ENCODE measurements around the gene DKK3. TPM values are rescaled to one million over a fixed set of nuclear protein-coding genes. Genes with fewer than 3 reads are reported as not detected.

Gene DKK3
- polyA plus RNA-seq, 2 of the 4 experiments (the other 2 are of a cell fraction): 18.4 to 20.8 TPM

GRCh38 chr11:11981364-11981763, 27.1 kb downstream of the DKK3 start:
- FAIRE-seq (no peak), ATAC-seq (no peak), DNase-seq (ENCODE audit: low read depth in 1 of 2, low spot score in 1 of 2) (no peak)
- H3K4me1 ChIP-seq: peaks cover 66% of the 10 kb centered on the region
- H3K9me3 ChIP-seq: no peaks in the 10 kb centered on the region
- ChIA-PET POLR2A (no interaction called here), CTCF (interaction anchor here (1.6 to 10.9 kb wide), 3 partner anchors 14 to 63 kb away, joined by 3 to 98 read pairs (median 5); no protein-coding TSS in a partner anchor)
- WGBS (ENCODE audit: missing lambda C conversion rate): 88% methylated on average over 5 of the region's 5 CpGs
- TF ChIP-seq EHF (CRISPR knock-in tag; IDR thresholded peaks at IDR 0.05): no peak
- no peak for TF ChIP-seq CBX8 (IDR thresholded peaks at IDR 0.05)
- no peak for TF ChIP-seq RARB (CRISPR knock-in tag; IDR thresholded peaks at IDR 0.05)
- TF ChIP-seq TFCP2L1 (CRISPR knock-in tag; IDR thresholded peaks at IDR 0.05): no peak
- no peak for TF ChIP-seq GATA3 (IDR thresholded peaks at IDR 0.05; ENCODE audit: borderline replicate concordance)
- TF ChIP-seq EHMT2 (IDR thresholded peaks at IDR 0.05; ENCODE audit: low read depth): no peak
- TF ChIP-seq POLR2AphosphoS2 (conservative IDR thresholded peaks at IDR 0.05; ENCODE audit: low read length): no peak
- TF ChIP-seq RCOR1 (IDR thresholded peaks at IDR 0.05; ENCODE audit: low read depth, low read length): no peak
- TF ChIP-seq NR3C1 (IDR thresholded peaks at IDR 0.05): no peak
- TF ChIP-seq CEBPB (IDR thresholded peaks at IDR 0.05): no peak
- TF ChIP-seq REST (IDR thresholded peaks at IDR 0.05): no peak
- no peak for TF ChIP-seq E2F6 (IDR thresholded peaks at IDR 0.05; ENCODE audit: borderline replicate concordance, low read depth)
- no peak overlapping the region for H3K4me2 ChIP-seq
- H3K27ac ChIP-seq: peak overlapping the region in 1 of 2 experiments; percentile 93; a peak in 2 of 6 replicates
- H3K4me3 ChIP-seq: no peak overlapping the region

DNA sequence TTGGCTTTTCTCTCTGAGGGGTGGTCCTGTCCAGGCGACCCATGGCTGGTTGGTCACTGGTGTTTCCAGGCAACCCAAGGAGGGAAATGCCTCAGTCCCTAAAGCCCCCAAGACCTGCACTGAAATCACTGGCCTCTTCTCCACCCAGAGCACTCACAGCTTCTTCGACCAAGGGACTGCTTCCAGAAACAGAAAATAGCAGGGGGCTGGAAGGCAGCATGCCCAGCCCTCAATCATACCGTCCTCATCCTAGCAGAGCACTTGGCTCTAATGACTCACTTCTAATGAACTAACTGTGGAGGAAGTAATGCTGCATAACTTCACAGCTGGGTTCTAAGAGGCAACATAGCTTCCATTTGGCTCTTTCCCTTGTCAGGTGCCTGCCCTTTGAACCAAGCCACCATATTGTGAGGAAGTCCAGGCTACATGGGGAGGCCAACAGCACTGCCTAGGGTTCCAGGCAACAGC, 27.6 kb downstream of the DKK3 start:
- peaks cover 67% of the 10 kb centered on the region for H3K4me1 ChIP-seq
- no peak overlapping the region for H3K4me3 ChIP-seq
- CTCF ChIA-PET: interaction anchor here (1.6 to 10.9 kb wide), 3 partner anchors 14 to 63 kb away, joined by 3 to 98 read pairs (median 5); no protein-coding TSS in a partner anchor
- H3K27ac ChIP-seq: peak overlapping the region in 1 of 2 experiments; percentile 93; a peak in 2 of 6 replicates
- DNase-seq (ENCODE audit: low read depth in 1 of 2, low spot score in 1 of 2) (no peak), FAIRE-seq (no peak), ATAC-seq (no peak)
- H3K4me2 ChIP-seq: no peak overlapping the region
- H3K9me3 ChIP-seq: no peaks in the 10 kb centered on the region
- POLR2A ChIA-PET: no interaction called here
- 88% methylated on average over 3 of the region's 3 CpGs for WGBS (ENCODE audit: missing lambda C conversion rate)
- TF ChIP-seq JUN (IDR thresholded peaks at IDR 0.05): no peak
- no peak for TF ChIP-seq BHLHE40 (IDR thresholded peaks at IDR 0.05; ENCODE audit: low read depth, low read length)
- TF ChIP-seq EHF (CRISPR knock-in tag; IDR thresholded peaks at IDR 0.05): no peak
- TF ChIP-seq TP53 (CRISPR knock-in tag; IDR thresholded peaks at IDR 0.05): no peak
- no peak for TF ChIP-seq CHD4 (IDR thresholded peaks at IDR 0.05; ENCODE audit: borderline replicate concordance)
- TF ChIP-seq USF2 (IDR thresholded peaks at IDR 0.05): no peak

GRCh38 chr11:11980200-11980599, 28.2 kb downstream of the DKK3 start:
- H3K4me1 ChIP-seq: peaks cover 68% of the 10 kb centered on the region
- TF ChIP-seq CTCF (IDR thresholded peaks at IDR 0.05) (no peak), RARB (CRISPR knock-in tag; IDR thresholded peaks at IDR 0.05) (no peak), JUNB (IDR thresholded peaks at IDR 0.05) (no peak), MYC (IDR thresholded peaks at IDR 0.05; ENCODE audit: borderline replicate concordance, low read length) (no peak), CBX8 (IDR thresholded peaks at IDR 0.05) (no peak), CHD4 (IDR thresholded peaks at IDR 0.05; ENCODE audit: borderline replicate concordance) (no peak), TP53 (CRISPR knock-in tag; IDR thresholded peaks at IDR 0.05) (no peak), HEYL (CRISPR knock-in tag; IDR thresholded peaks at IDR 0.05) (no peak), HOXB5 (CRISPR knock-in tag; IDR thresholded peaks at IDR 0.05) (no peak), NR3C1 (IDR thresholded peaks at IDR 0.05) (no peak)
- TF ChIP-seq, protein P1, sequence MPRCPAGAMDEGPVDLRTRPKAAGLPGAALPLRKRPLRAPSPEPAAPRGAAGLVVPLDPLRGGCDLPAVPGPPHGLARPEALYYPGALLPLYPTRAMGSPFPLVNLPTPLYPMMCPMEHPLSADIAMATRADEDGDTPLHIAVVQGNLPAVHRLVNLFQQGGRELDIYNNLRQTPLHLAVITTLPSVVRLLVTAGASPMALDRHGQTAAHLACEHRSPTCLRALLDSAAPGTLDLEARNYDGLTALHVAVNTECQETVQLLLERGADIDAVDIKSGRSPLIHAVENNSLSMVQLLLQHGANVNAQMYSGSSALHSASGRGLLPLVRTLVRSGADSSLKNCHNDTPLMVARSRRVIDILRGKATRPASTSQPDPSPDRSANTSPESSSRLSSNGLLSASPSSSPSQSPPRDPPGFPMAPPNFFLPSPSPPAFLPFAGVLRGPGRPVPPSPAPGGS (IDR thresholded peaks at IDR 0.05): no peak
- H3K27ac ChIP-seq: peak overlapping the region; percentile 57 to 93
- ChIA-PET CTCF (interaction anchor here (1.0 to 10.9 kb wide), 5 partner anchors 14 to 160 kb away, joined by 3 to 98 read pairs (median 5); no protein-coding TSS in a partner anchor), POLR2A (no interaction called here)
- H3K9me3 ChIP-seq: no peaks in the 10 kb centered on the region
- no peak for DNase-seq (ENCODE audit: low read depth in 1 of 2, low spot score in 1 of 2)
- ATAC-seq: no peak
- 97% methylated on average over 2 of the region's 2 CpGs for WGBS (ENCODE audit: missing lambda C conversion rate)
- peak overlapping the region; percentile 48 for H3K4me2 ChIP-seq
- H3K4me3 ChIP-seq: no peak overlapping the region
- no peak for FAIRE-seq

Data from A549 (cell line).